ENCODE results near the gene TMEM120B. TPM values are rescaled to one million over a fixed set of nuclear protein-coding genes. Genes with fewer than 3 reads are reported as not detected.

Gene TMEM120B
- total RNA-seq, 1 experiment from 2014 or later: 20.5 TPM

DNA sequence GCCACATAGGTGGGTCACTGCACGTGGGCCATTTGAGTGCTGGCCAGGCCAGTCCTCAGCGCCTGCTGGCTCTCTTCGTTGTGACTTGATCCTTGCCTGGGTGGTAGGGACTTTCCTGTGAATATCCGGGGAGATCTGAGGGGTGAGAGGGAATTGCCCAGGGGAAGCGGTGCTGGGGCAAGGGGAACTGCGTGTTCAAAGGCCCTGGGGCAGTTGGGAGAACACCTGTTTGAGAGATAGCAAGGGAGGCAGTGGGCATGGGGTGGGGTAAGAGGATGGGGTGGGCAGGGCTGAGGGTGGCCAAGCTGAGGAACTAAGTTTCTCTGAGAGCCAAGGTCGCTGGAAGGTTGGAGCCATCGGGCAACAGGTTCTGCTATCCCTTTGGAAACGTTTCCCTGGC, 116.3 kb downstream of the TMEM120B start:
- no peaks in the 10 kb centered on the region for H3K27me3 ChIP-seq (ENCODE audit: insufficient read depth, low read length)
- TF ChIP-seq ZFX (IDR thresholded peaks at IDR 0.05) (no peak), SRF (IDR thresholded peaks at IDR 0.05; ENCODE audit: low read depth) (no peak), CEBPB (IDR thresholded peaks at IDR 0.05; ENCODE audit: low read depth) (no peak), FOSL1 (IDR thresholded peaks at IDR 0.05; ENCODE audit: low read depth) (no peak), CBX3 (IDR thresholded peaks at IDR 0.05; ENCODE audit: low read depth) (no peak), SIN3A (IDR thresholded peaks at IDR 0.05; ENCODE audit: low read depth) (no peak), EZH2phosphoT487 (IDR thresholded peaks at IDR 0.05; ENCODE audit: borderline replicate concordance) (no peak), ELF1 (IDR thresholded peaks at IDR 0.05; ENCODE audit: borderline replicate concordance, low read depth) (no peak), POLR2AphosphoS5 (IDR thresholded peaks at IDR 0.05; ENCODE audit: low read depth, low read length) (no peak), POLR2A (IDR thresholded peaks at IDR 0.05; ENCODE audit: borderline replicate concordance, extremely low read depth, insufficient read depth, insufficient read length) (no peak), EGR1 (IDR thresholded peaks at IDR 0.05; ENCODE audit: low read depth) (no peak)
- TF ChIP-seq, protein P1, sequence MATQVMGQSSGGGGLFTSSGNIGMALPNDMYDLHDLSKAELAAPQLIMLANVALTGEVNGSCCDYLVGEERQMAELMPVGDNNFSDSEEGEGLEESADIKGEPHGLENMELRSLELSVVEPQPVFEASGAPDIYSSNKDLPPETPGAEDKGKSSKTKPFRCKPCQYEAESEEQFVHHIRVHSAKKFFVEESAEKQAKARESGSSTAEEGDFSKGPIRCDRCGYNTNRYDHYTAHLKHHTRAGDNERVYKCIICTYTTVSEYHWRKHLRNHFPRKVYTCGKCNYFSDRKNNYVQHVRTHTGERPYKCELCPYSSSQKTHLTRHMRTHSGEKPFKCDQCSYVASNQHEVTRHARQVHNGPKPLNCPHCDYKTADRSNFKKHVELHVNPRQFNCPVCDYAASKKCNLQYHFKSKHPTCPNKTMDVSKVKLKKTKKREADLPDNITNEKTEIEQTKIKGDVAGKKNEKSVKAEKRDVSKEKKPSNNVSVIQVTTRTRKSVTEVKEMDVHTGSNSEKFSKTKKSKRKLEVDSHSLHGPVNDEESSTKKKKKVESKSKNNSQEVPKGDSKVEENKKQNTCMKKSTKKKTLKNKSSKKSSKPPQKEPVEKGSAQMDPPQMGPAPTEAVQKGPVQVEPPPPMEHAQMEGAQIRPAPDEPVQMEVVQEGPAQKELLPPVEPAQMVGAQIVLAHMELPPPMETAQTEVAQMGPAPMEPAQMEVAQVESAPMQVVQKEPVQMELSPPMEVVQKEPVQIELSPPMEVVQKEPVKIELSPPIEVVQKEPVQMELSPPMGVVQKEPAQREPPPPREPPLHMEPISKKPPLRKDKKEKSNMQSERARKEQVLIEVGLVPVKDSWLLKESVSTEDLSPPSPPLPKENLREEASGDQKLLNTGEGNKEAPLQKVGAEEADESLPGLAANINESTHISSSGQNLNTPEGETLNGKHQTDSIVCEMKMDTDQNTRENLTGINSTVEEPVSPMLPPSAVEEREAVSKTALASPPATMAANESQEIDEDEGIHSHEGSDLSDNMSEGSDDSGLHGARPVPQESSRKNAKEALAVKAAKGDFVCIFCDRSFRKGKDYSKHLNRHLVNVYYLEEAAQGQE (IDR thresholded peaks at IDR 0.05; ENCODE audit: low read depth): no peak
- TF ChIP-seq, protein P2, sequence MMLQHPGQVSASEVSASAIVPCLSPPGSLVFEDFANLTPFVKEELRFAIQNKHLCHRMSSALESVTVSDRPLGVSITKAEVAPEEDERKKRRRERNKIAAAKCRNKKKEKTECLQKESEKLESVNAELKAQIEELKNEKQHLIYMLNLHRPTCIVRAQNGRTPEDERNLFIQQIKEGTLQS (IDR thresholded peaks at IDR 0.05): no peak
- TF ChIP-seq, protein P3, sequence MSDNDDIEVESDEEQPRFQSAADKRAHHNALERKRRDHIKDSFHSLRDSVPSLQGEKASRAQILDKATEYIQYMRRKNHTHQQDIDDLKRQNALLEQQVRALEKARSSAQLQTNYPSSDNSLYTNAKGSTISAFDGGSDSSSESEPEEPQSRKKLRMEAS (IDR thresholded peaks at IDR 0.05): no peak
- H3K4me1 ChIP-seq (ENCODE audit: control insufficient read depth in 1 of 2, insufficient read depth in 2 of 2, low read length in 2 of 2): no peaks in the 10 kb centered on the region
- H3K79me2 ChIP-seq (ENCODE audit: insufficient read depth, low read length): no peaks in the 10 kb centered on the region; the same call in 1 of the 2 replicates
- no peaks in the 10 kb centered on the region for H3K9me3 ChIP-seq (ENCODE audit: control insufficient read depth in 1 of 2, insufficient read depth in 1 of 2, low read depth in 1 of 2, low read length in 2 of 2)
- no peak overlapping the region for H3K4me2 ChIP-seq (ENCODE audit: low read length)
- ChIA-PET RAD21 (ENCODE audit: low non-redundant PET in 1 of 2, low total read pairs in 2 of 2, uncharacterized antibody in 2 of 2, unreplicated experiment in 2 of 2) (no interaction called here), CTCF (interaction anchor here (1.1 kb wide), 1 partner anchor 34 kb away, joined by 3 read pairs; no protein-coding TSS in a partner anchor), POLR2A (no interaction called here)
- H3K27ac ChIP-seq (ENCODE audit: low read depth, low read length): no peak overlapping the region
- intact Hi-C loops (cut with micrococcal nuclease): no loop called here
- H3K9ac ChIP-seq (ENCODE audit: low read length): no peak overlapping the region
- DNase-seq (ENCODE audit: low read depth, low spot score) (no peak), ATAC-seq (no peak)
- H4K20me1 ChIP-seq (ENCODE audit: insufficient read depth): no peaks in the 10 kb centered on the region
- no peaks in the 10 kb centered on the region for H3K9me2 ChIP-seq (ENCODE audit: insufficient read depth)
- peaks cover 17 to 32% of the 10 kb centered on the region in 2 experiments; a peak in 3 of 4 replicates for H3K36me3 ChIP-seq (ENCODE audit: control insufficient read depth in 1 of 2, insufficient read depth in 2 of 2, low read length in 2 of 2)
- no peak overlapping the region for H2AFZ ChIP-seq (ENCODE audit: low read depth, low read length, poor library complexity, severe bottlenecking)
- BruUV-seq (replicated peaks): no TSS peak
- H3K4me3 ChIP-seq (replicated peaks in 1 of 2; ENCODE audit: low read depth in 1 of 2, low read length in 2 of 2): no peak overlapping the region

Data from HCT116 (cell line).